Upper lobe of right lung (tissue), 1 donor: ENCODE data around the gene DRGX. TPM values are rescaled to one million over a fixed set of nuclear protein-coding genes. Genes with fewer than 3 reads are reported as not detected.
A peak's percentile ranks its signal among the peaks of the same experiment; 100 is the strongest.

Source experiments
- ATAC-seq: fragments of 200-7000 bp; cut with Tn5 transposase; one replicate; pipeline ENCODE4 v1.9.1; 2020; ENCODE audit warnings: mild to moderate bottlenecking, moderate library complexity
- DNase-seq: peaks from one replicate; pipeline ENCODE4 v3.0.0-alpha.2; 2020
- H3K27ac ChIP-seq: fragments of 200-600 bp; one replicate; pipeline ENCODE4 v1.8.0; 2022
- H3K27me3 ChIP-seq: fragments of 200-600 bp; one replicate; pipeline ENCODE4 v1.8.0; 2022; ENCODE audit warnings: mild to moderate bottlenecking
- H3K36me3 ChIP-seq: fragments of 200-600 bp; one replicate; pipeline ENCODE4 v1.8.0; 2022
- H3K4me1 ChIP-seq: fragments of 200-600 bp; one replicate; pipeline ENCODE4 v1.8.0; 2022
- H3K4me3 ChIP-seq: fragments of 200-600 bp; one replicate; pipeline ENCODE4 v1.8.0; 2022; ENCODE audit warnings: mild to moderate bottlenecking
- H3K9me3 ChIP-seq: fragments of 200-600 bp; one replicate; pipeline ENCODE4 v1.8.0; 2022
- CTCF ChIP-seq: fragments of 200-600 bp; IDR thresholded peaks from one replicate; pipeline ENCODE4 v1.8.0; 2022; ENCODE audit warnings: antibody characterized with exemption
- intact Hi-C: fragments of 100-400 bp; cut with DNase I; formaldehyde crosslinking; loops from one replicate; pipeline ENCODE4 v1.11.0; 2022
- total RNA-seq: library from RNA; stranded (reverse); fragmentation: NEBNext Ultra II Directional; extraction: Animal tissue kit (Norgen Biotek cat#: 25700); gene quantifications from one replicate; pipeline ENCODE4 v1.2.1, GENCODE V29; 2021
- donor health status: DM: no; HTN: yes; CAD: no; lungs with severe emphysema.

DRGX gene
- total RNA-seq, 1 donor from 2014 or later = not detected

DNA sequence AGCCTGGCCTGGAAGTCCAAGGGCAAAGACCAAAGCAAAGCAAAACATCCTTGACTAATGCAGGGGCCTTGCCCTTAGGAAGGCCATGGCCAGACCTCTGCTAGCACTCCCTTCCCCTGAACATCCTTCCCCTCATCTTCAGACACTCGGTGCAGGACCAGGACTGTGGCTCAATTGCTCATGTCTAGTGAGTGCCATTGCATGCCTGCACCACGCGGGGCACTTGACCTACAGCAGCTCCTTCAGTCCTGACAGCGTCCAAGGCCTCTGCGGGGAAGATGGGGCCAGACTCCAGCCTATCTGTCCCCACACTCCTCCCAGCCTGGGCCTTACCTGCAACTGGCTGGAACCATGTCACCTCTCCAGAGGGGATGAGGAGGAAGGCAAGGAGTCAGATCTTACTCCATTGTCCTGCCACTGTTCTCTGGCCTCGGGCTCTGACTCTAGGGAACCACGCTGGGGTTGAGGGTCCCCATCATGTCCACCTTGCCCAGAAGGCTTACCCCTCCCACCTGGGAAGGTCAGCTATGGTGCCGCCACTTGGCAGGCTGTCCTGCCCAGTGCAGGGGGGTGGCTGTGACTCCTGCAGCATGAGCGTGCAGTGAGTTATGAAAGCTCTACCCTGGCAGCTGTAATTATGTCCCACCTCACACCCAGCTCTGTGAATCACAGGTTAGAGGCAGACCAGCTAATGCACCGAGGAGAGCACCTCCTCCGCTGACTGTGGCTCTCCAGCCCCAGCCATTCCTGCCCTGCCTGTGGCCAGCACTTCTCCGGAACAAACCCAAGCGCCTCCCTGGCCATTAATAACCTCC lies 16.1 kb downstream of the DRGX start:
- H3K4me1 ChIP-seq = no peaks in the 10 kb centered on the region
- DNase-seq (no peak), ATAC-seq (peak; percentile 45)
- H3K27ac ChIP-seq = no peak overlapping the region
- H3K36me3 ChIP-seq = no peaks in the 10 kb centered on the region
- TF ChIP-seq CTCF = no peak
- intact Hi-C loops = no loop called here
- H3K9me3 ChIP-seq = no peaks in the 10 kb centered on the region
- peaks cover 2% of the 10 kb centered on the region for H3K27me3 ChIP-seq
- no peak overlapping the region for H3K4me3 ChIP-seq

DNA sequence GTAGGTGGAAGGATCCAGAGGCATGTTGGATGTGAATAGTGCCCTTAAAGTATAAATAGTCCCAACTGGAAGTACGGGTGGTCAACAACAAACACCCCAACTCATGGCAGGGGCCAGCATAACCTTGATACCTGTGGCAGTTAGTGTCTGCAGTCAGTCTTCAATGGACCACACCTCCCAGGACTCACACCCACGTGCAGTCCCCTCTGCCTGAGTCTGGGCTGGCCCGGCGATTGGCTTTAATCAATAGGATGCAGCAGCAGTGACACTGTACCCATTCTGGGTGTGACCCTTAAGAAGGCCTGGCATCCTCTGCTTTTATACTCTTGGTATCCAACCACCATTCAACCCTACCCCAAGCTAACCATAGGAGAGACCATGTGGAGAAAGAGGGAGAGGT lies 18.6 kb downstream of the DRGX start:
- H3K27ac ChIP-seq = no peak overlapping the region
- intact Hi-C loops = no loop called here

GRCh38 chr10:49375611-49376010 lies 20.3 kb downstream of the DRGX start:
- DNase-seq = no peak
- H3K36me3 ChIP-seq = no peaks in the 10 kb centered on the region
- no peak overlapping the region for H3K4me3 ChIP-seq
- no peaks in the 10 kb centered on the region for H3K4me1 ChIP-seq
- no peak for ATAC-seq
- H3K9me3 ChIP-seq = no peaks in the 10 kb centered on the region
- H3K27me3 ChIP-seq = no peaks in the 10 kb centered on the region
- intact Hi-C loops = no loop called here
- H3K27ac ChIP-seq = no peak overlapping the region
- no peak for TF ChIP-seq CTCF

More for the DNA sequence above, 18.6 kb downstream of the DRGX start:
- H3K9me3 ChIP-seq = no peaks in the 10 kb centered on the region
- no peak for DNase-seq
- ATAC-seq = no peak
- H3K36me3 ChIP-seq = no peaks in the 10 kb centered on the region
- no peaks in the 10 kb centered on the region for H3K27me3 ChIP-seq
- no peak for TF ChIP-seq CTCF
- H3K4me3 ChIP-seq = no peak overlapping the region
- no peaks in the 10 kb centered on the region for H3K4me1 ChIP-seq

DNA sequence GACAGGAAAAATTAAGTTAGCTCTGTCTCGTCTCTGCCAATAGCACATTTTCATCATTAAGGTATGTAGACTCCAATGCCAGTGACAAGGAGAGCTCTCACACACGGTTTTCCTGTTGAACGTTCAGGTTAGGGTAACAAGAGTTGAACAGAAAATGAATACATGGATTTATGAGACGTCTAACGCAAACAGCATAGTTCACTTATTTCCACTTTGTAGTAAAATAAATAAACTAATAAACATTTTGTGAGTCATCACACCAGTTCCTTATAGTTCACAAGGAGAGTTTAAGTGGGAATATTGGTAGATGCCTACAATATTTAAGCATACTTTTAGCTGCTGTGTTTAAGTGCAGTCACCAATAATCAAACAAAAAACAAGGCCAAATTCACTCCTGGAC lies 21.1 kb downstream of the DRGX start:
- no peaks in the 10 kb centered on the region for H3K36me3 ChIP-seq
- no peak for TF ChIP-seq CTCF
- ATAC-seq = no peak

DNA sequence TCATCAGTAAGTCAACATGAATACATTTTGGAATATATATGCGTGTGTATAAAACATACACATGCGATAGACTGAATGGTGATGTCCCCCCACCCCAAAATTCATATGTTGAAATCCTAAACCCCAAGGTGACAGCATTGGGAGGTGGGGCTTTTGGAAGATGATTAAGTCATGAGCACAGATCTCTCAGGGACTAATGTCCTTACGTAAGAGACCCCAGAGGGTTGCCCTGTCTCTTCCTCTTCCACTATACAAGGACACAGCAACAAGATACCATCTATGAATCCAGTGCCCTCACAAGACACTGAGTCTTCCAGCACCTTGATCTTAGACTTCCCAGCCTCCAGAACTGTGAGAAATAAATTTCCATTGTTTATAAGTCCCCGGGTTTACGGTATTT lies 22.5 kb downstream of the DRGX start:
- intact Hi-C loops = no loop called here
- DNase-seq = no peak
- Histone ChIP-seq H3K4me1 (no peaks in the 10 kb centered on the region), H3K9me3 (no peaks in the 10 kb centered on the region), H3K36me3 (no peaks in the 10 kb centered on the region), H3K27ac (no peak overlapping the region), H3K27me3 (no peaks in the 10 kb centered on the region), H3K4me3 (no peak overlapping the region)
- no peak for TF ChIP-seq CTCF
- ATAC-seq = no peak

More for the DNA sequence above, 21.1 kb downstream of the DRGX start:
- intact Hi-C loops = no loop called here
- DNase-seq = no peak
- no peaks in the 10 kb centered on the region for H3K9me3 ChIP-seq
- H3K4me3 ChIP-seq = no peak overlapping the region
- H3K27me3 ChIP-seq = no peaks in the 10 kb centered on the region
- H3K27ac ChIP-seq = no peak overlapping the region
- H3K4me1 ChIP-seq = no peaks in the 10 kb centered on the region
